ENCODE results near the gene WDPCP. TPM values are rescaled to one million over a fixed set of nuclear protein-coding genes. Genes with fewer than 3 reads are reported as not detected.

The WDPCP gene
- total and polyA plus RNA-seq, 2 of the 13 experiments (the other 11 are each of a cell fraction or from before 2014, with no cell fraction given) = 2.9 to 5.2 TPM

GRCh38 chr2:63099032-63099431 lies 489.2 kb downstream of the WDPCP start:
- CTCF ChIA-PET (ENCODE audit: low intra/inter-chr PET ratio, low total read pairs) = no interaction called here
- H3K9me3 ChIP-seq (ENCODE audit: low read length) = peaks cover 13% of the 10 kb centered on the region
- FAIRE-seq (no peak), ATAC-seq (no peak), DNase-seq (ENCODE audit: low spot score) (no peak)
- no peaks in the 10 kb centered on the region; a peak in 1 of 5 replicates for H3K27me3 ChIP-seq (ENCODE audit: control insufficient read depth in 1 of 2, insufficient read depth in 2 of 2, low read length in 2 of 2)
- peak overlapping the region; percentile 6; the same call in 1 of the 2 replicates for H3K4me2 ChIP-seq (ENCODE audit: low read depth, low read length)
- no peaks in the 10 kb centered on the region for H3K36me3 ChIP-seq (replicated peaks in 1 of 2; ENCODE audit: control insufficient read depth in 1 of 2, insufficient read depth in 2 of 2, low read length in 2 of 2)
- intact Hi-C loops (cut with micrococcal nuclease; ENCODE audit: unreplicated experiment) (no loop called here), in situ Hi-C loops (cut with HindIII; ENCODE audit: extremely low pct_ligation_motif_present, low pct_unique_long_range_greater_than_20kb) (loop anchor here (25.0 kb wide), 1 partner anchor 188 kb away; no protein-coding TSS in a partner anchor)
- BruUV-seq (replicated peaks) = no TSS peak
- no peaks in the 10 kb centered on the region for H3K79me2 ChIP-seq (ENCODE audit: insufficient read depth, low read length)
- H3K9ac ChIP-seq (ENCODE audit: insufficient read depth, low read depth, low read length) = no peak overlapping the region
- peaks cover 23% of the 10 kb centered on the region for H3K4me1 ChIP-seq (ENCODE audit: insufficient read depth, low read length)
- no peak overlapping the region for H3K4me3 ChIP-seq (replicated peaks in 1 of 3; ENCODE audit: insufficient read depth in 1 of 3, low read depth in 2 of 3, low read length in 3 of 3)
- WGBS (ENCODE audit: low lambda C conversion rate) = 55% methylated on average over 1 of the region's 1 CpG
- POLR2A ChIA-PET = interaction anchor here (0.6 kb wide), 1 partner anchor 25 kb away, joined by 3 read pairs; no protein-coding TSS in a partner anchor
- peak overlapping the region; percentile 1 for H2AFZ ChIP-seq (ENCODE audit: low read length)
- no peak overlapping the region for H3K27ac ChIP-seq (ENCODE audit: extremely low read length, insufficient read depth, low read length)
- no peaks in the 10 kb centered on the region for H4K20me1 ChIP-seq (ENCODE audit: insufficient read depth, low read length)
- TF ChIP-seq MTF1 (CRISPR knock-in tag; IDR thresholded peaks at IDR 0.05) (no peak), AHDC1 (CRISPR knock-in tag; IDR thresholded peaks at IDR 0.05; ENCODE audit: borderline replicate concordance) (peak; percentile 45; the same call in 1 of the 2 replicates), ZNF281 (CRISPR knock-in tag; IDR thresholded peaks at IDR 0.05; ENCODE audit: borderline replicate concordance) (no peak), HOMEZ (CRISPR knock-in tag; IDR thresholded peaks at IDR 0.05; ENCODE audit: low read depth) (0 out of 2 replicates have a peak, but pooled peaks have one; percentile 54), MED13 (CRISPR knock-in tag; IDR thresholded peaks at IDR 0.05) (no peak), CSRNP1 (CRISPR knock-in tag; IDR thresholded peaks at IDR 0.05) (no peak), YEATS4 (CRISPR knock-in tag; IDR thresholded peaks at IDR 0.05; ENCODE audit: borderline replicate concordance) (no peak), KMT2A (CRISPR knock-in tag; IDR thresholded peaks at IDR 0.05) (no peak), ZNF670 (CRISPR knock-in tag; IDR thresholded peaks at IDR 0.05; ENCODE audit: borderline replicate concordance) (no peak)

Data from HepG2 (cell line).